Testis (tissue), 2 donors: ENCODE measurements around the gene GTPBP2.

ENCODE experiments used
- CTCF ChIP-seq, 3 experiments: fragments of 450-650 bp in 2 of 3; fragments of 200-600 bp in 1 of 3; sonication (generic) in 1 of 3; IDR thresholded peaks; one replicate each; pipeline ENCODE4 v1.5.1; 2016 to 2019; ENCODE audit warnings: antibody characterized with exemption in 3 of 3, mild to moderate bottlenecking in 2 of 3, moderate library complexity in 1 of 3
- POLR2A ChIP-seq: fragments of 450-650 bp; IDR thresholded peaks from one replicate; pipeline ENCODE4 v1.6.1; 2017; ENCODE audit warnings: antibody characterized with exemption, mild to moderate bottlenecking, moderate library complexity

DNA sequence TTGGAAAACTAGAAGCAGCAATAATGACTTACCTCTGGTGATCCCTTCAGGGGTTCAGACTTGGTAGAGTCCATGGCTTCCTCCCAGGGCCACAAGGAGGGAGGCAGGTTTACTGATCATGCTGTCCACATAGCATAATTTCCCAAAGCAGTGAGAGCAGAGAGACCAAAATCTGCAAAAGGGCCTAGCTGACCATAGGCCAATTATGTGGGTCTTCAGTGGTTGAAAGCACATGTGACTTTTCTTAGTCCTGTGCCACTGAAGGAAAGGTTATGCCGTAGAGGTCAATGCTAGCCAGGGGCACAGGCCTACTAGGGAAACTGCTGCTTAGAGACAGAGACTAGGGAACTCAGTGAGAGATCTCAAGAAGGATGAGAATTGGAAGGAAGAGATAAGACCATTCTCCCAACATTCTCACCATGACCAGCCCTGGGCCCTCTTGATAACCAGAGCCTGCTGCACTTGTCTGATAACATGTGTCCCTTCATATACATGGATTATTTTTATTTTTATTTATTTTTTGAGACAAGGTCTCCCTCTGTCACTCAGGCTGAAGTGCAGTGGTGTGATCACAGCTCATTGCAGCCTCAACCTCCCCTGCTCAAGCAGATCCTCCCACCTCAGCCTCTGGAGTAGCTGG, 2.0 kb upstream of the GTPBP2 start:
- TF ChIP-seq POLR2A (no peak), CTCF (IDR thresholded peaks at IDR 0.05) (no peak)
